GM19238 (cell line): ENCODE data around the gene TMEM181.
"Not testable (repeated sequence)": the region's sequence is repeated elsewhere in the genome, so short reads cannot be mapped to it uniquely, and the experiment has no call there.

ENCODE experiments used
- DNase-seq: peaks from one replicate; pipeline ENCODE4 v3.0.0; 2011; ENCODE audit warnings: low spot score; ENCODE audit not compliant: insufficient read length

Gene TMEM181

DNA sequence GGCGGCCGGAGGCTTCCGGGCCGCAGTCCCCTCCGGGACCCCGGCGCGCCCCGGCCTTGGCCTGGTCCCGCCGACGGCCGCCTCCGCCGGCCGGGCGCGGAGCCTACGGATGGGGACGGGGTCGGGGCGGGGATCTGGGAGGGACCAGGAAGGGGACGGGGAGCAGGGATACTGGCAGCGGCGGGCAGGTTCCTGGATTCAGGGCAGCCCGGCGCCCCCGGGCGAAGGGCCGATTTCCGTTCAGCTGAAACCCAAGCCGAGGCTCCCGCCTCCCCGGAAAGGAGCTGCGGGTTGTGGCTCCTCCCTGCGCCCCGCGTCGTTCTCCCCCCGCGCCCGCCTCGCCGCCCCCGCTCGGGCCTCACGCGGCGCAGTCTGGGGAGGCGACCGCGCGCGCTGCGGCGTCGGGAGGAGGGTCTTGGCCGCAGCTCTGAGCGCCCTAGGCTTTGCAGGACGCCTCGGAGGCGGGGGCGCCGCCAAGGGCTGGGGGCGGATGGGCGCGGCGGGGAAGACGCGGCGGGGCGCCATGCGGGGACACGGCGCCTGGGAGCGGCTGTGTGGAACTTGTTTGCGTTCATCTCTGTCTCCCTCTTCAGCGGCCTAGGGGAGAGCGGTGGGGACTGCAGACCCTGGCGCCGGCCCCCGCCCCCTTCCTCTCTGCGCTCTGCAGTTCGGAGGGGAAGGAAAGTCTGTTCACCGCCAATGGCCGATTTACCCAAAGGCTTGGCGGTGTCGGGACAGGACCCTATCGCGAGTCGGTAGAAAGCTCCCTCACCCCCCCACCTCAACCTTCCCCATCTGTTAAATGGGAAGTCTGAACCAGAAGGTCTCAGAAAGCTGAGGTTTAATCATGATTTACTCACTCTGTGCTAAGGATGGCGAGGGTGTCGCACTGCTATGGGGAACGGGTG is 22.7 kb upstream of the TMEM181 start:
- no peak for DNase-seq

DNA sequence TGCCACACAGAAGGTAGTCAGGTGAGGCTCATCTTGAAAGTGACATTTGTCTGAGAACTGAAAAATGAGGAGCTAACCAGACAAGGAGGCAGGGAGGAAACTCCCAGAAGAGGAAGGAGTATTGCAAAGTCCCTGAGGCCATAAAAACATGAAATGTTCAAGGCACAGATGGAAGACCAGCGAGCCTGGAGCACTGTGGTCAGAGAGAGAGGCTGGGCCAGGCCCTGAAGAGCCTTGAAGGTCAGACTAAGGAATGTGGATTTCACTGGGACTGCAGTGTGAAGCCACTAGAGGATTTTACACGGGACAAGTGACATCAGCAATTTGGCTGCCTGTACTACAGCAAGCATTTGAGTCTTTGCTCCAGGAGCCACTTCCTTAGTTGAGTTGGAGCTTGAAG is 21.1 kb upstream of the TMEM181 start:
- no peak for DNase-seq

DNA sequence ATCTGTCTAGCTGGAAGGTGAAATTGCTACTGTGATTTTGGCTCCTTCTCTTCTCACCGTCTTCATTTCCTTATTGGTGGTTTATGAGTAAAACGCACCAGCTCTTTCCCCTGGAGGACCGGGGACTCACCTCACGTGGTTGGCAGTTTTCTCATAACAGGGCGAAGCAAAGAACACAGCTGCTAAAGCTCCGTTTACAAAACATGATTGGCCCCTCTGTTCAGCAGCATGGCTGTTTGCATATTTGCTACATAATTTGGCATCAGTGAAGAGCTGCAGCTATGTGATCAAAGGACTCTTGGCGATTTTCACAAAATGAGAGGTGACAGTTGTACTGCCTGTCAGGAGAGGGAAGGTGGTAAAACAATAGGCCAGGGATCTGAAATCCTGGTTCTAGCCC is 20.5 kb upstream of the TMEM181 start:
- DNase-seq: no peak

DNA sequence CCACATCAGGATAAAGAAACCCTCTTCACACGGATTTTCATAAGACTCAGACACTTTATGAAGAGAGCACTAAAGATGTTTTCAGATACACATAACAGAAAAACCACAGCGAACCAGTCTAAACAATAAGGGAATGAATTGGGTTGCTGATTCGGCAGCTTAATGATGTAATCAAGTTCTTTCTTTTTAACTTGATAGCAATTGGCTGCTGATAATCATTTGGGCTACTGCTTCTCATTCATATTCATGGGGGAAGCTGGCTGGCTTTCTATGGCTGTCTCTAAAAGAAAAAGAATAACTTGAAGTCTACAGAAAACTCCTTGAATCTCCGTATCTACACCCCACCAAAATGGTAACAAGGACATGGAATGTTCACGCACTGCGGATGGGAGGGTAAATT is 20.0 kb upstream of the TMEM181 start:
- DNase-seq: no peak

DNA sequence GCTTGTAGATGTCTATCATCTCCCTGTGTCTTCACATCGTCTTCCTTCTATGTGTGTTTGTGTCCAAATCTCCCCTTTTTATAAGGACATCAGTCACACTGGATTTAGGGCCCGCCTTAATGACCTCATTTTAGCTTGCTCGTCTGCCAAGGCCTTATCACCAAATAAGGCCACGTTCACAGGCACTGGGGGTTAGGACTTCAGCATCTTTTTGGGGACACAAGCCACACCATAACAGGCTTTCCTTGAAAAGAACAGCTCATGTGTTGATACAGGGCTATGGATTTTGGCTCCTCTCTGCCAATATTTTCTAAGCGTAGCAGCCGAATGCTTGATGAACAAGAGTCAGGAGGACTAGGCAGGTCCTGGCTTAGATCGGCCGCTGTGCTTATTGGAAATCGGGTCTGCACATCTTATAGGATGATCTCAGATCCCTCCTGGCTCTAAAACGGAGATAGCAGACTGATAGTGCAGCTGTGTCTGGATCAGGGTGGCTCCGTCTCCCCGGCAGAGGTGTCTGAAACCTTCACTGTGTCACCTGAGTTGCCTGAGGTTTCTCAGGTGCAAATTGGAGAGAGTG is 16.2 kb upstream of the TMEM181 start:
- DNase-seq: no peak

DNA sequence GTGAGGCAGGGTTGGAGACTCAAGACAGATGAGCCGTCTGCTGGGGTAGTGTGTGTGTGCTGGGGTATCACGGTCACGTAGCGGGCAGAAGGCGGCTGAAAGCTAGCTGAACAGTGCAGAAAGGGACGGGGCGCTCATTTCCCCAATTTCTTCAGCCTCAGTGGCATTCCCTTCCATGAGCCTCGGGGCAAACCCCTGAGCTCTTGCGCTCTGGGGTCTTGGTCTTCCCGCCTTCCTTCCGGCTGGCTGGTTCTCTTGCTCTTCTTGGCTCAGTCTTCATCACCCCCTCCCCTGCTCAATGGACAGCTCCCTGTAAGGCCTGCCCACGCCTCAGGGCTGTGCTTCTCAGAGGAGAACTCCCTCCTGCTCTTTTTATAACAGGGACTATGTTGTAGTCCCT is 15.5 kb upstream of the TMEM181 start:
- DNase-seq: no peak

DNA sequence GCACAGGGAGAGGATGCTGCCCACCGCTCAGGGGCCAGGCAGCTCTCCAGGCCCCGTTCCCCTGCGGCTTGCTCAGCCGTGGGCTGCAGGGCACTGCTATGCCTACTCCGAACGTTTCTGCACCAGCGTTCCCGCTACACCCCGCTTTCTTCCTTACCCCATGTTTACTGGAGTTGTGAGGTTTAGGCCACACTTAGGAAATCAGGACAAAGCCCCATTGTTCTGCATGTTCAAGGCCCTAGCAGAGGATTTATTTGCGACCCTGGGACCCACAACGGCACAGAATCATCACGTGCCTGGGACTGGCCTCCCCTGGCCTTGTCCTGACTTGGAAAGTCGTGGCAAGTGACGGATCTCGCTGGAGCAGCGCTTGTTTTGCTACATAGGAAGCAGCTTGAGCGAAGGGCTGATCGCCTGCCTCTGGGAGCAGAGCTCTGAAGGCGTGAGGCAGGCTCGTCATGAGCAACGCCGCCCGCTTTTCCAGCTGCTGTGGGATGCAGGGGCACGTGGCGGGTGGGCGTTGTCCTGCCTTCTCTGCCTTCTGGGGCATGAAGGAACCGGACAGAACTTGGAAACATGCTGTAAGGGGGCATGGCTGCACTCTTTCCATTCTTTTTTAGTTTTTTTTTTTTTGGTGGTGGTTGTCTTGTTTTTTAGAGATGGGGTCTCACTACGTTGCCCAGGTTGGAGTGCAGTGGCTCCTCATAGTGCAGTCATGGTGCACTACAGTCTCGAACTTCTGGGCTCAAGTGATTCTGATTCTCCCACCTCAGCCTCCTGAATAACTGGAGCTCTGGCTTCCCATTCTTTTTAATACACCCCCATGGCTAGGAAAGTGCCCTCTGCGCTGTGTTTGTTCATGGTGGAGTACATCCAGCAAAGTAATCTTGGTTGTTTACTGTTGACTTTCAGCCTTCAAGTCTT is 14.6 kb upstream of the TMEM181 start:
- no peak for DNase-seq

DNA sequence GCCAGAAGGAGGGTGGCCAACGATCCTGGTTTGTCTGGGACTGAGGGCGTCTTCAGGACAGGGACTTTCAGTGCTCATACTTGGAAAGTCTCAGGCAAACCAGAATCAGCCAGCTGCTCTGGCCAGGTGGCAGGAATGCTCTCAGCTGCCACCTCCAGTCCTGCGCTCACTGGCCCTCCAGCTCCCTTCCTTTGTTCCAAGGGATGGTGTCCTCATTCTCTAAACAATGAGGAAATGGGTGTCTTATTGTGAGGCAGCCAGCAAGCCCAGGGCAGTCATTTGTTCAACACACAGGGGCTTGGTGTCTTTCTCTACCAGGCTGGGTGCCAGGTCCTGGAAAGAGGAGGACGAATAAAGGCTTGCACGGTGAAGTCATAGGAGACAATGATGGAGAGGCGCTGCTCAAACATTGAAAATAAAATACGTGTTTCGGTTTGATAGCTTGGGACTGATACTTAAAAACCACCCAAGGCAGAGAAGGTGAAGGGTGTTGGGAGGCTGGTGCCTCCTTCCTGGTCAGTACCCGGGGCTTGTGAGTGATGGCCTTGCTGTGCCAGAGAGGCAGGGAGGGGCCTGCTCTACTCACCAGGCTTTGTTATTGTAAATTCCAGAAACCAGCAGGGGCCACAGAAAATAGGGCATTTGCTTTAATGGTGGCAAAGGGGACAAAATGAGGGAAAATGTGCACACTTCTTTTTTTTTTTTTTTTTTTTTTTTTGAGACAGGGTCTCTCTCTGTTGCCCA is 11.3 kb upstream of the TMEM181 start:
- no peak for DNase-seq

DNA sequence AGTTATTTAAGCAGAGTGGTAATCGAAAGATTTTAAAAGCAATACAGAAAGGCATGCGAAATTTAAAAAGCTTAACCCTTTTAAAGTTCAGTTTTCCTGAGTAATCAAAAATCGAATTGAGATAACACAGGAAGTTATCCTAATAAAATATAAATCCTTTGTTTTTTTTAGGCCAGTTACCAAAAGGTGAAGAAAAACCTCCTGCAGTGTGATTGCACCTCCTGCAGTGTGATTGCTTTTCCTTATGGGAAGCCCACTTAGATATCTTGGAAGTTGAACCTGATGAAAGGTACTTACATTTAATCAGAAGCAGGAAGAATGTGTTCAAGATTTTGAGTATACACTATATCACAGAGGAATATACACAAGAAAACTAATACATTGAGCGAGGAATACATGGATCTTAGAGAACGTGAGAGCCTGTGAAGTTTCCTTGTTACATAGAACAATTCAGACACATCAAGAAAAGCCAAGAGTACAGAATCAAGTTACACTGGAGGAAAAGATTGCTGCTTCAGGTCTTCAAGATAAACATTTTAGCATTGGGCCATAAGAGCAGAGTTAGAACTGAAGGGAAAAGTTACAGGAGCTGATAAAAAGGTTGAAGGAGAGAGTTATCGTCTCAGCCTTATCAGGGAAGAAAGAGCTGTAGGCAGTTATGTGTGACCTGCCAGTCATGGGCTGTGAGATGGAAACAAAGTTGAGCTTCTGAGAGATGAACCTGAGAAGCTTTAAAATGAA is 7.7 kb upstream of the TMEM181 start:
- DNase-seq: no peak

DNA sequence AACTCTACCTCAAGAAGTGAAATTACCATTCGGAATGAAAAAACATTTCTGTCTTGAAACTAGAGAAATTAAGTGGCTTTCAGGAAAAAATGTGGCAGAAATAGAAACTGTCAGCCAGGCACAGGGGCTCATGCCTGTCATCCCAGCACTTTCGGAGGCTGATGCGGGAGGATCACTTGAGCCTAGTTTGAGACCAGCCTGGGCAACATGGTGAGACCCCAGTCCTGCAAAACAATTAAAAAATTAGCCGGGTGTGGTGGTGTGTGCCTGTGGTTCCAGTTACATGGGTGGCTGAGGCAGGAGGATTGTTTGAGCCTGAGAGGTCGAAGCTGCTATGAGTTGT is 7.1 kb upstream of the TMEM181 start:
- no peak for DNase-seq

DNA sequence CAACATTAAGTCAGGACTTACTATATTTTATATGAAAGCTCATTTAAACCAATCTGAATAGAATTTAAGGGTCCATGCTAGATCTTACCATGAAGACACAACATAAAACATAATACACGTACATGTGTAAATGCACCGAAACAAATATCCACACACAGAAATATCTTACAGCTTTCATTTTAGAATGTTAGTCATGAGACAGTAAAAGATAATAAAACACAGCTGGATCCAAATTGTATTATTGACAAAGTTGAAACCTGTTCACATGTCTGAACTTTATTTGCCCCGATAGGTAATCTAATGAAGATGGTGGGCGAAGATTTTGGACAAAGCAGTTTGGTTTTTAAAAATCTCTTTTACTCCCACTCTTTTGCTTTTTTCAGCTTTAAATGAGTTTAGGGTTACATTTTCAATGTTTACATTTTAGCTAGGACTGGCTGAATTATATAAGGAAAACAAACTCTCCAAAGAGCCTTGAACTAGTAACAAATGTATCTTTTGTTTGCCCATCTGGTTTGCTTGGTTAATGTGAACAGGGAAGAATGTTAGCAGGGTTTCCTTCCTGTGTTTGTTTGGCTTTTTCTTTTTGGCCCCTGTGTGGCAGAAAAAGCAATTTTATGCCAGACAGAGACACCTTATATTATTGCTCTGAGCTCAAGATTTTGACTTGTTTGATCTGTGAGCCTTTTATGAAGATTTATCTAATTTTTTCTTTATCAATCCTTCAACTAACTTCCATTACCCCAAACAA is 5.1 kb upstream of the TMEM181 start:
- DNase-seq: no peak

DNA sequence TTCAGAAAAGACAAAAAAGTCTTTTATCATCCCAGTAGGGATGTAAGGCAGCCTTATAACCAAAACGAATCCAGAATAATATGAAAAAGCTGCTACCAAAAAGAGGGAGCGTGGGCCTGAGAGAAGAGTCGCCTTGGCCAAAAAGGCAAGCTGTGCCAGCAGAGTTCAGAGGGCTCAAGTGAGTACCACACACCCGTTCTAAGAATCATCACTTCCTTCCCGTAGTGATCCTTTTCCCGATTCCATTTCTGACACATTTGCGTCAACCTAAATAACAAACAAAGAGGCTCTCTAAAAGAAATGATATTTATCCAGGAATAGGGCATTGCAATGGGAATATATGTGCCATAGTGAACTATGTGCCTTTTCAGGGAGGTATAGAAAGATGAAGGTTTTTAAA is 3.8 kb upstream of the TMEM181 start:
- no peak for DNase-seq

DNA sequence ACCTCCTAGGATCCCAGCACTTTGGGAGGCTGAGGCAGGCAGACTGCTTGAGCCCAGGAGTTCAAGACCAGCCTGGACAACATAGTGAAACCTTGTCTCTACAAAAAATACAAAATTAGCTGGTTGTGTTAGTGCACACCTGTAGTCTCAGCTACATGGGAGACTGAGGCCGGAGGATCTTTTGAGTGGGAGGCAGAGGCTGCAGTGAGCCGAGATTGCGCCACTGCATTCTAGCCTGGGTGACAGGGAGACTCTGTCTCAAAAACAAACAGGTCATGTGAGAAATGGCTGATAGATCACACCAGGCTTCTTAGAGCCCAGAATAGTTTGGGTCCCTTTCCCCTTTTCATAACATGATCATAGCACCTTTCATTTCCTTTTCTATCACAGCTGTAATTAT is 2.8 kb upstream of the TMEM181 start:
- DNase-seq: not testable (repeated sequence)

DNA sequence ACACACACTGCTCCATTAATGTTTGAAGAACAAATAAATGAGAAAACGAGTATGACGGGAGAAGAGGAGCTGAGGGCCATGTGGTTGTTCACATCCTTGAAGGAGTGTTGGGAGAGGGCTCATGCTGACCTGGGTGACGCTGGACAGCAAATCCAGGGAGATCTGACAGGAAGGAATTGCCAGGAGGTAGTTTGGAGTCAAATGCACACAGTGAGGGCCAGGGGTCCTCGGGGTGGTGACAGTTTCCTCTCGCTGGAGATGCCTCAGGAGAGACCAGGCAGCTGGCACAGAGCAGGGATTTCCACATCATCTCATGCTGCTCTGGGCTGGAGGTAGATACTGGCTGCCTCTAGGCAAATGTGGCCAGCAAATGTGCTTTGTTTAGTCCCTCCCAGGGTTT is 2.0 kb upstream of the TMEM181 start:
- DNase-seq: no peak

DNA sequence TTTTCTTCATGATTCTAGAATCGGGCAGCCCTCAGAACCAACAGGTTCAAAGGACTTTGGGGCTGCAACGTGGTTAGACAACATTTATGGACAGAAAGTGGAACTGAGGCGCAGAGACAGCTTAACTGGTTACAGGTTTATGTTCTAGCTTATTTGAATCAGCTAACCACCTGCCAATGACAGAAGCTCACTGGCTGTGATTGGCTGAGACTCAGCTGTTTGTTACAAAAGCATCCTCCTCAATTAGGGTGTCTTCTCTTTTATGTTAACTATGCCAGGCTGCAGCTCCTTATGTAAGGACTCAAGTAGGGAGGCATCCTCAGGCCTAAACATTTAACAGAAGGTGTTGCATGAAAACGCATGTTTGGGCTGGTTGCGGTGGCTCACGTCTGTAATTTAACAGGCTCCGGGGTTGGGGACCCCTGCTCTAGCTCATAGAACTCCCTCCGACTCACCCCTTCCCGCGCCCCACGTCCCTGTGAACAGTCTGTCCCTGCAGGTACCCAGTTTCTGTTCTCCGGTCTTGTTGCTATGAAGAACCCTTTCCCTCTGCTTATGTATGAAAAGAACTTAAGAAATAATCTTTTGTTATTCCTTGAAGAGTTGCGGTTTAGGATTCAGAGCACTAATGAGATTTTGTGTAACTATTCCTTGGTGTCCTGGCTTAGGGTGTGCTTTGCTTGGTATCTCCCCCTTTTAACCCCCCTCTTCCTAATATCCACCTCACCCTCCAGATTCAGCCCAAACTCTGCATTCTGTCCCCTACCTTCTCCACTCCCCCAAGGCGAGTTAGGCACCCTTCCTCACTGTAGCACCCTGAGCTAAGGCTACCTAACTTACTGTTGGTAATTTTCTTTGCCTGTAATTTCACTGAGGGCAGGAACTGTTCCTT is 1.2 kb upstream of the TMEM181 start:
- DNase-seq: no peak

DNA sequence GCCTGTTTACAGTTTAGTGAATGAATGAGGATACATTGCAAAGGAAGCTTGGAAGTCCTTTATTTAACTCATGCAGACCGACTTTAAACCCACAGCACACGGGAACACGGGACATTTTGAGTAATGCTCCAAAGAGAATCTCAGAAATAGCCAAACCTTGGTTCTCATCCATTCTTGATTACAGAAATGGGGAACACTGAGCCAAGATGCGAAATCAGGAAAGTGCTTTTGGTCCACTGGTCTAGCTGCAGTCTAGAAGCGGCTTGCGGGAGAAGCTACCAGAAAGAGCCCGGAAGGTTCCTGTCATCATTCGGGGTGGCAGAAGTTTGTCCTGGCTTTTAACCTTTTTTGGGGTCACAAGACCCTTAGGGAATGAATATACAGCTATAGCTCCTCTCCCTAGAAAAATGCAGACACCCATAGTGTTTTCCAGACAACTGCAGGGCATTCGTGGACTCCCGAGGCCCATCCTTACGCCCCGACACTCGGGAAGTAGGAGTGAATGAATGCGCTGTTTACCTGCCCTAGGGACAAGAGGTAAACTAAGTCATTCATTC is 475 bp upstream of the TMEM181 start:
- no peak for DNase-seq

DNA sequence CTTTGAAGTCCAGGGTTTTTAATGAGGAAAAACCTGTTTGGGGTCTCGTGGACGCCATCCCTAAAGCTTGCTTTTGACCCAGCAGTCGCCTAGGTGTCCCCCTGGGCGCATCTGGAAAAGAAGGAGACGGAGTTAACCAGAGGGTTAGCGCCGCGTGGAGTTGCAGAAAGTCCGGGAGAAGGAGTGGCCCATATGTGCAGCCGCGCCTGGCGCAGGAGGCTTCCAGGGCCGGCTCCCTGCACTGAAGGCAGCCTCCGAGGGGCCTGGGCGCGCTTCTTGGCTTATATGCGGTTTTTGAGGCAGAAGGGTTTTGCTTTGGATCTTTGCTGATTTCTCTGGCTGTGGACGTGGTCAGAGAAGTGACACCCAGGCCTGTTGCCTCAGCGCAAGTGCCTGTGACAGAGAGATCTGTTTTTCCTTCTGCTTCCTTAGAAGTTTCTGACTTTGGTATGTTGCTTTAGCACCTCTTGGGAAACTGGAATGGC is 987 bp downstream of the TMEM181 start:
- DNase-seq: no peak

DNA sequence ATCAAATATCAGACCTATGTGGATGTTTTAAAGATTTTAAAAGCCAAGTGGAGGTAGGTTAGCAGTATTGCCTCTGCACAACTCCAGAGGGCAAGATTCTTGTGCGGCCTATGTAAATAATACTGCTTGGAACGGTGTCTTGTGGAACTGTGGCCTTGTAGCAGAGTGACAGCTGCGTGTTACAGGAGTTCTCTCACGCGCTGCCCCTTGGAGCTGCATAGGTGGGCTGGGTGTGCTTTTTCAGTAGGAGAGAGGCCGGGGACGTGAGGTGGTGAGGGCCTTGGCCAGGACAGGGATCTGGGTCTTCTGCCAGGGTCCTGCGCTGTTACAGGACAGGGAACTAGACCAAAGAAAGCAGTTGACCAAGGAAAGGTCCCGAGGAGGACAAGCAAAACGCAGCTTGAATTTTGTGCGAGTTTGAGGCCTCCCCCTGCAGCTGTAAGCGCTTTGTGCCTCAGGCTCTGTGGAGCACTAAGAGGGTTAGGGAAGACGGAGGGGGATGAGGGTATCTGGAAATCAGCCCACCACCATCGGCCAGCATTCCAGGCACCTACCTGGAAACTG is 1.5 kb downstream of the TMEM181 start:
- DNase-seq: no peak
